Endothelial cell of umbilical vein (primary cell): ENCODE results near the gene ERBB3. TPM values are rescaled to one million over a fixed set of nuclear protein-coding genes. Genes with fewer than 3 reads are reported as not detected.

Experiments used
- BruUV-seq: library from RNA; stranded (reverse); fragments of 400-500 nt; replicated peaks from 2 replicates; lab custom pipeline; 2021; lab: Mats Ljungman, UMichigan
- CTCF ChIA-PET: fragments of 300-600, 350-600 bp; sonication (Branson Sonifier 250); formaldehyde crosslinking; loops from one replicate; lab custom pipeline; 2021; ENCODE audit warnings: antibody characterized with exemption, inconsistent platforms; lab: Charles Lee
- POLR2A ChIA-PET: fragments of 300-600, 350-600 bp; sonication (Branson Sonifier 250); formaldehyde crosslinking; loops from one replicate; lab custom pipeline; 2021; ENCODE audit warnings: antibody characterized with exemption, inconsistent platforms; lab: Charles Lee
- DNase-seq: peaks from one replicate; pipeline ENCODE4 v3.0.0-alpha.2; 2011; ENCODE audit warnings: low read depth, low spot score
- FAIRE-seq: peaks from 2 replicates; lab custom pipeline; 2011; peaks lifted over from hg19 to GRCh38; lab: Jason Lieb, UNC
- H2AFZ ChIP-seq: 2 replicates; pipeline ENCODE4 v1.6.0; 2012; ENCODE audit warnings: low read depth, low read length, control low read depth, inconsistent platforms
- H3K27ac ChIP-seq: 2 replicates; pipeline ENCODE4 v1.5.1; 2011; ENCODE audit warnings: low read depth, mild to moderate bottlenecking, control low read depth, low read length, moderate library complexity; ENCODE audit not compliant: insufficient read depth
- H3K27me3 ChIP-seq, 2 experiments: 2 replicates each; pipeline versions ENCODE4 v1.6.0 to v1.6.1; 2011; ENCODE audit warnings: low read length in 2 of 2, mixed read lengths in 1 of 2; ENCODE audit not compliant: control insufficient read depth in 2 of 2, insufficient read depth in 2 of 2
- H3K36me3 ChIP-seq, 2 experiments: 2 replicates in 1 of 2; 3 replicates in 1 of 2; pipeline ENCODE4 v1.5.1; 2011; ENCODE audit warnings: low read length in 2 of 2, mild to moderate bottlenecking in 1 of 2, moderate library complexity in 1 of 2; ENCODE audit not compliant: control insufficient read depth in 2 of 2, insufficient read depth in 2 of 2; ENCODE audit errors: extremely low read depth in 1 of 2
- H3K4me1 ChIP-seq: 3 replicates; pipeline ENCODE4 v1.5.1; 2011; ENCODE audit warnings: mild to moderate bottlenecking, low read length; ENCODE audit not compliant: control insufficient read depth, insufficient read depth; ENCODE audit errors: extremely low read depth
- H3K4me2 ChIP-seq: 2 replicates; pipeline ENCODE4 v1.6.1; 2011; ENCODE audit warnings: low read length, control low read depth, mixed read lengths; ENCODE audit not compliant: insufficient read depth
- H3K4me3 ChIP-seq, 3 experiments: fragments of 200-600 bp in 1 of 3; sonication (generic), shearing (Covaris generic) in 1 of 3; replicated peaks in 1 of 3; 2 replicates each; pipeline ENCODE4 v1.5.1; 2011 to 2016; ENCODE audit warnings: control low read depth in 3 of 3, low read length in 3 of 3, mild to moderate bottlenecking in 2 of 3, inconsistent platforms in 1 of 3, low read depth in 1 of 3, moderate library complexity in 1 of 3; ENCODE audit not compliant: insufficient read depth in 1 of 3
- H3K79me2 ChIP-seq: 2 replicates; pipeline ENCODE4 v1.6.0; 2012; ENCODE audit warnings: low read length, inconsistent platforms; ENCODE audit not compliant: control insufficient read depth, insufficient read depth
- H3K9ac ChIP-seq: replicated peaks from 2 replicates; pipeline ENCODE3; 2011; ENCODE audit warnings: low read length, control low read depth; ENCODE audit not compliant: insufficient read depth; ENCODE audit errors: extremely low read depth
- H3K9me1 ChIP-seq: replicated peaks from 3 replicates; pipeline ENCODE4 v1.6.0; 2011; ENCODE audit warnings: mild to moderate bottlenecking, low read length; ENCODE audit not compliant: control insufficient read depth, insufficient read depth; ENCODE audit errors: extremely low read depth
- H3K9me3 ChIP-seq: replicated peaks from 2 replicates; pipeline ENCODE4 v1.5.1; 2012; ENCODE audit warnings: low read length, inconsistent platforms; ENCODE audit not compliant: control insufficient read depth, insufficient read depth
- H4K20me1 ChIP-seq: replicated peaks from 2 replicates; pipeline ENCODE3; 2011; ENCODE audit warnings: mild to moderate bottlenecking, low read length; ENCODE audit not compliant: control insufficient read depth, insufficient read depth; ENCODE audit errors: extremely low read depth
- CTCF ChIP-seq, 2 donors: IDR thresholded peaks; 1 replicate in 1 of 2; 2 replicates in 1 of 2; pipeline ENCODE4 v1.5.1; 2011; ENCODE audit warnings: low read length in 2 of 2, mild to moderate bottlenecking in 2 of 2, moderate library complexity in 2 of 2, control low read depth in 1 of 2, inconsistent platforms in 1 of 2, low read depth in 1 of 2; ENCODE audit not compliant: insufficient read depth in 1 of 2; ENCODE audit errors: extremely low read depth in 1 of 2
- EZH2 ChIP-seq: IDR thresholded peaks from 2 replicates; pipeline ENCODE4 v1.6.1; 2012; ENCODE audit warnings: borderline replicate concordance, low read depth, mild to moderate bottlenecking, moderate library complexity, low read length, inconsistent platforms; ENCODE audit not compliant: severe bottlenecking
- FOS ChIP-seq: IDR thresholded peaks from 2 replicates; pipeline ENCODE4 v1.6.1; 2011; ENCODE audit warnings: mild to moderate bottlenecking, low read length, moderate library complexity, borderline replicate concordance; ENCODE audit not compliant: insufficient read depth
- GATA2 ChIP-seq: IDR thresholded peaks from 2 replicates; pipeline ENCODE4 v1.7.0; 2011; ENCODE audit warnings: low read depth, mild to moderate bottlenecking, moderate library complexity, mixed read lengths, low read length; ENCODE audit not compliant: insufficient read length, insufficient read depth
- JUN ChIP-seq: IDR thresholded peaks from 2 replicates; pipeline ENCODE4 v1.6.1; 2011; ENCODE audit warnings: borderline replicate concordance, low read depth; ENCODE audit not compliant: insufficient read length, insufficient read depth
- MYC ChIP-seq: IDR thresholded peaks from one replicate; pipeline ENCODE4 v1.6.1; 2011; ENCODE audit warnings: mild to moderate bottlenecking, low read depth, low read length
- POLR2A ChIP-seq: IDR thresholded peaks from 2 replicates; pipeline ENCODE4 v1.6.1; 2012; ENCODE audit warnings: low read depth, mild to moderate bottlenecking, control low read depth, low read length
- POLR2AphosphoS5 ChIP-seq: IDR thresholded peaks from 2 replicates; pipeline ENCODE4 v1.6.1; 2012; ENCODE audit warnings: low read depth, mild to moderate bottlenecking, control low read depth, low read length, moderate library complexity; ENCODE audit not compliant: insufficient read depth
- dilution Hi-C: fragments of 300-500 bp; cut with MboI; formaldehyde crosslinking; loops from one replicate; pipeline ENCODE4 v1.15.0; 2019; ENCODE audit warnings: low sequenced_read_pairs; ENCODE audit not compliant: extremely low pct_ligation_motif_present
- intact Hi-C: fragments of 100-400 bp; cut with micrococcal nuclease; formaldehyde crosslinking; loops from one replicate; pipeline ENCODE4 v1.10.0; 2022
- polyA plus RNA-seq, 4 experiments: library from polyadenylated mRNA; depleted of rRNA in 3 of 4; stranded (reverse) in 3 of 4; unstranded in 1 of 4; fragments of >200 nt; gene quantifications; 2 replicates each; pipeline versions ENCODE4 v1.2.1 to v1.2.3, GENCODE V29; 2011 to 2012; ENCODE audit warnings: missing spikeins in 1 of 4
- total RNA-seq: library from RNA; stranded (reverse); gene quantifications from 2 replicates; pipeline ENCODE4 v1.2.3, GENCODE V29; 2021
- TF ChIP-seq, protein P1 (sequence below): IDR thresholded peaks from 2 replicates; pipeline ENCODE4 v1.6.1; 2011; ENCODE audit not compliant: insufficient read depth, insufficient read length

Gene ERBB3
- total and polyA plus RNA-seq, 2 donors (not counting 3 experiments of a cell fraction or from before 2014, with no cell fraction given): 0.11 to 1.5 TPM

DNA sequence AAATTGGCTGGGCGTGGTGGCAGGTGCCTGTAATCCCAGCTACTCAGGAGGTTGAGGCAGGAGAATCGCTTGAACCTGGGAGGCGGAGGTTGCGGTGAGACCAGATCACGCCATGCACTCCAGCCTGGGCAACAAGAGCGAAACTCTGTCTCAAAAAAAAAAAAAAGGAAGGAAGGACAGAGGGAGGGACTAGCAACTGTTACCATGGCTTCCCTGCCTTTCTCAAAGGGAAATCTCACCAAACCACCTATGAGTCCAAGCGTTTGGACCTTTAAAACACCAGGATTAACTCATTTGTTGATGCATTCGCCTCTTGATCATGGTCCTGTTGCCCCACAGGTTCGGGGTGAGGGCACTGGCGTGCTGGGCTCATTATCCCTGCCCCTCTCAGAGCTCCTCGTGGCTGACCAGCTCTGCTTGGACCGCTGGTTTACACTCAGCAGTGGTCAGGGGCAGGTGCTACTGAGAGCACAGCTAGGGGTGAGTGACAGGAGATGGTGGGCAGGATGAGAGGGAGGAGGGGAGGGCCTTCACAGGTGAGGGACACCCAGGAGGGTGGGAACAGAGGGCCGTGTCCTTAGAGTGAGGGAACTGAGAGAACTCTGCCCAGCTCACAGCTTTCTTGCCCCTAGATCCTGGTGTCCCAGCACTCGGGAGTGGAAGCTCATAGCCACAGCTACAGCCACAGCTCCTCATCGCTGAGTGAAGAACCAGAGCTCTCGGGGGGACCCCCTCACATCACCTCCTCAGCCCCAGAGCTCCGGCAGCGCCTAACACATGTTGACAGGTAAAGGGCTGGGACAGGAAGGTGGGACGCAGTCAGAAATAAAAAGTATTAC lies 62.2 kb downstream of the ERBB3 start:
- ChIA-PET CTCF (interaction anchor here (1.5 to 5.3 kb wide), 2 partner anchors 15 to 47 kb away, joined by 4 to 30 read pairs; partner anchors contain the start of genes ESYT1 and SMARCC2), POLR2A (interaction anchor here (0.5 to 1.8 kb wide), 3 partner anchors 14 to 27 kb away, joined by 3 to 7 read pairs (median 5); partner anchors contain the start of gene ESYT1)
- dilution Hi-C loops: no loop called here
- Histone ChIP-seq H3K9me1 (no peaks in the 10 kb centered on the region), H3K27ac (no peak overlapping the region), H3K27me3 (no peaks in the 10 kb centered on the region), H3K4me3 (no peak overlapping the region), H2AFZ (no peak overlapping the region), H3K9ac (no peak overlapping the region), H3K4me1 (peaks cover 28% of the 10 kb centered on the region), H4K20me1 (no peaks in the 10 kb centered on the region), H3K4me2 (no peak overlapping the region), H3K79me2 (no peaks in the 10 kb centered on the region), H3K9me3 (no peaks in the 10 kb centered on the region), H3K36me3 (peaks cover 21 to 41% of the 10 kb centered on the region in 2 experiments)
- TF ChIP-seq MYC (no peak), CTCF (IDR thresholded peaks at IDR 0.05; ENCODE audit: extremely low read depth in 1 of 2, insufficient read depth in 1 of 2, low read depth in 1 of 2, low read length in 2 of 2) (no peak), JUN (no peak), POLR2A (no peak), FOS (no peak), GATA2 (no peak), EZH2 (no peak), POLR2AphosphoS5 (no peak)
- TF ChIP-seq, protein P1, sequence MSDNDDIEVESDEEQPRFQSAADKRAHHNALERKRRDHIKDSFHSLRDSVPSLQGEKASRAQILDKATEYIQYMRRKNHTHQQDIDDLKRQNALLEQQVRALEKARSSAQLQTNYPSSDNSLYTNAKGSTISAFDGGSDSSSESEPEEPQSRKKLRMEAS: no peak
- intact Hi-C loops: no loop called here
- DNase-seq (no peak), FAIRE-seq (no peak)
- BruUV-seq: no TSS peak
